ENCODE measurements around the gene OPRM1.

Gene OPRM1

GRCh38 chr6:154030646-154031045 is 8.4 kb upstream of the OPRM1 start:
- Histone ChIP-seq H3K36me3 (ENCODE audit: control insufficient read depth in 5 of 5, insufficient read depth in 5 of 5, low read length in 5 of 5) (no peaks in the 10 kb centered on the region), H3K9me3 (ENCODE audit: control insufficient read depth in 5 of 5, low read length in 5 of 5) (peaks cover 0 to 3% (median 0%) of the 10 kb centered on the region in 5 donors), H3K4me1 (ENCODE audit: control insufficient read depth in 5 of 5, insufficient read depth in 5 of 5, low read length in 5 of 5) (no peaks in the 10 kb centered on the region), H3K27ac (ENCODE audit: low read depth, low read length) (no peak overlapping the region), H3K9ac (ENCODE audit: low read length in 5 of 5) (no peak overlapping the region), H3K4me3 (ENCODE audit: low read depth in 1 of 5, low read length in 5 of 5) (no peak overlapping the region), H3K27me3 (ENCODE audit: control insufficient read depth in 5 of 5, insufficient read depth in 4 of 5, low read length in 5 of 5) (no peaks in the 10 kb centered on the region)

- Histone ChIP-seq H3K27me3 (ENCODE audit: control insufficient read depth in 5 of 5, insufficient read depth in 4 of 5, low read length in 5 of 5) (peaks cover 0 to 14% (median 9%) of the 10 kb centered on the region in 5 donors), H3K9ac (ENCODE audit: low read length in 5 of 5) (no peak overlapping the region), H3K36me3 (ENCODE audit: control insufficient read depth in 5 of 5, insufficient read depth in 5 of 5, low read length in 5 of 5) (no peaks in the 10 kb centered on the region), H3K27ac (ENCODE audit: low read depth, low read length) (no peak overlapping the region), H3K4me1 (ENCODE audit: control insufficient read depth in 5 of 5, insufficient read depth in 5 of 5, low read length in 5 of 5) (no peaks in the 10 kb centered on the region), H3K9me3 (ENCODE audit: control insufficient read depth in 5 of 5, low read length in 5 of 5) (peaks cover 0 to 5% (median 0%) of the 10 kb centered on the region in 5 donors), H3K4me3 (ENCODE audit: low read depth in 1 of 5, low read length in 5 of 5) (no peak overlapping the region)
Measured at GRCh38 chr6:154041001-154041400, 2.0 kb downstream of the OPRM1 start.

GRCh38 chr6:154053141-154053540 is 14.1 kb downstream of the OPRM1 start:
- Histone ChIP-seq H3K36me3 (ENCODE audit: control insufficient read depth in 5 of 5, insufficient read depth in 5 of 5, low read length in 5 of 5) (no peaks in the 10 kb centered on the region), H3K4me1 (ENCODE audit: control insufficient read depth in 5 of 5, insufficient read depth in 5 of 5, low read length in 5 of 5) (no peaks in the 10 kb centered on the region), H3K9me3 (ENCODE audit: control insufficient read depth in 5 of 5, low read length in 5 of 5) (peaks cover 0 to 3% (median 0%) of the 10 kb centered on the region in 5 donors), H3K27ac (ENCODE audit: low read depth, low read length) (no peak overlapping the region), H3K9ac (ENCODE audit: low read length in 5 of 5) (no peak overlapping the region), H3K4me3 (ENCODE audit: low read depth in 1 of 5, low read length in 5 of 5) (no peak overlapping the region), H3K27me3 (ENCODE audit: control insufficient read depth in 5 of 5, insufficient read depth in 4 of 5, low read length in 5 of 5) (no peaks in the 10 kb centered on the region)

GRCh38 chr6:154056536-154056935 is 17.5 kb downstream of the OPRM1 start:
- Histone ChIP-seq H3K9ac (ENCODE audit: low read length in 5 of 5) (no peak overlapping the region), H3K27me3 (ENCODE audit: control insufficient read depth in 5 of 5, insufficient read depth in 4 of 5, low read length in 5 of 5) (no peaks in the 10 kb centered on the region), H3K4me3 (ENCODE audit: low read depth in 1 of 5, low read length in 5 of 5) (no peak overlapping the region), H3K36me3 (ENCODE audit: control insufficient read depth in 5 of 5, insufficient read depth in 5 of 5, low read length in 5 of 5) (no peaks in the 10 kb centered on the region), H3K9me3 (ENCODE audit: control insufficient read depth in 5 of 5, low read length in 5 of 5) (peaks cover 0 to 4% (median 0%) of the 10 kb centered on the region in 5 donors), H3K4me1 (ENCODE audit: control insufficient read depth in 5 of 5, insufficient read depth in 5 of 5, low read length in 5 of 5) (no peaks in the 10 kb centered on the region), H3K27ac (ENCODE audit: low read depth, low read length) (no peak overlapping the region)

- H3K4me1 ChIP-seq (ENCODE audit: control insufficient read depth in 5 of 5, insufficient read depth in 5 of 5, low read length in 5 of 5) = peaks cover 0 to 1% (median 0%) of the 10 kb centered on the region in 5 donors
- H3K9me3 ChIP-seq (ENCODE audit: control insufficient read depth in 5 of 5, low read length in 5 of 5) = peaks cover 0 to 4% (median 0%) of the 10 kb centered on the region in 5 donors
- no peaks in the 10 kb centered on the region for H3K27me3 ChIP-seq (ENCODE audit: control insufficient read depth in 5 of 5, insufficient read depth in 4 of 5, low read length in 5 of 5)
- no peak overlapping the region for H3K27ac ChIP-seq (ENCODE audit: low read depth, low read length)
- no peaks in the 10 kb centered on the region for H3K36me3 ChIP-seq (ENCODE audit: control insufficient read depth in 5 of 5, insufficient read depth in 5 of 5, low read length in 5 of 5)
- H3K4me3 ChIP-seq (ENCODE audit: low read depth in 1 of 5, low read length in 5 of 5) = no peak overlapping the region
- no peak overlapping the region for H3K9ac ChIP-seq (ENCODE audit: low read length in 5 of 5)
Measured at GRCh38 chr6:154057098-154057497, 18.1 kb downstream of the OPRM1 start.

- H3K27ac ChIP-seq (ENCODE audit: low read depth, low read length) = no peak overlapping the region
- H3K27me3 ChIP-seq (ENCODE audit: control insufficient read depth in 5 of 5, insufficient read depth in 4 of 5, low read length in 5 of 5) = no peaks in the 10 kb centered on the region
- no peak overlapping the region for H3K4me3 ChIP-seq (ENCODE audit: low read depth in 1 of 5, low read length in 5 of 5)
- H3K4me1 ChIP-seq (ENCODE audit: control insufficient read depth in 5 of 5, insufficient read depth in 5 of 5, low read length in 5 of 5) = peaks cover 0 to 4% (median 0%) of the 10 kb centered on the region in 5 donors
- peaks cover 0 to 4% (median 0%) of the 10 kb centered on the region in 5 donors for H3K9me3 ChIP-seq (ENCODE audit: control insufficient read depth in 5 of 5, low read length in 5 of 5)
- H3K9ac ChIP-seq (ENCODE audit: low read length in 5 of 5) = no peak overlapping the region
- H3K36me3 ChIP-seq (ENCODE audit: control insufficient read depth in 5 of 5, insufficient read depth in 5 of 5, low read length in 5 of 5) = no peaks in the 10 kb centered on the region
Measured at GRCh38 chr6:154058963-154059680, 20.1 kb downstream of the OPRM1 start.

- no peak overlapping the region for H3K4me3 ChIP-seq (ENCODE audit: low read depth in 1 of 5, low read length in 5 of 5)
- no peak overlapping the region for H3K27ac ChIP-seq (ENCODE audit: low read depth, low read length)
- no peaks in the 10 kb centered on the region for H3K36me3 ChIP-seq (ENCODE audit: control insufficient read depth in 5 of 5, insufficient read depth in 5 of 5, low read length in 5 of 5)
- H3K9ac ChIP-seq (ENCODE audit: low read length in 5 of 5) = no peak overlapping the region
- H3K9me3 ChIP-seq (ENCODE audit: control insufficient read depth in 5 of 5, low read length in 5 of 5) = peaks cover 0 to 8% (median 1%) of the 10 kb centered on the region in 5 donors
- H3K4me1 ChIP-seq (ENCODE audit: control insufficient read depth in 5 of 5, insufficient read depth in 5 of 5, low read length in 5 of 5) = peaks cover 0 to 4% (median 0%) of the 10 kb centered on the region in 5 donors
- H3K27me3 ChIP-seq (ENCODE audit: control insufficient read depth in 5 of 5, insufficient read depth in 4 of 5, low read length in 5 of 5) = no peaks in the 10 kb centered on the region
Measured at GRCh38 chr6:154060076-154060475, 21.0 kb downstream of the OPRM1 start.

- Histone ChIP-seq H3K27ac (ENCODE audit: low read depth, low read length) (no peak overlapping the region), H3K4me3 (ENCODE audit: low read depth in 1 of 5, low read length in 5 of 5) (no peak overlapping the region), H3K4me1 (ENCODE audit: control insufficient read depth in 5 of 5, insufficient read depth in 5 of 5, low read length in 5 of 5) (no peaks in the 10 kb centered on the region), H3K36me3 (ENCODE audit: control insufficient read depth in 5 of 5, insufficient read depth in 5 of 5, low read length in 5 of 5) (no peaks in the 10 kb centered on the region), H3K9ac (ENCODE audit: low read length in 5 of 5) (no peak overlapping the region), H3K27me3 (ENCODE audit: control insufficient read depth in 5 of 5, insufficient read depth in 4 of 5, low read length in 5 of 5) (no peaks in the 10 kb centered on the region), H3K9me3 (ENCODE audit: control insufficient read depth in 5 of 5, low read length in 5 of 5) (peaks cover 0 to 5% (median 2%) of the 10 kb centered on the region in 5 donors)
Measured at GRCh38 chr6:154070041-154070440, 31.0 kb downstream of the OPRM1 start.

- Histone ChIP-seq H3K27ac (ENCODE audit: low read depth, low read length) (no peak overlapping the region), H3K27me3 (ENCODE audit: control insufficient read depth in 5 of 5, insufficient read depth in 4 of 5, low read length in 5 of 5) (no peaks in the 10 kb centered on the region), H3K4me3 (ENCODE audit: low read depth in 1 of 5, low read length in 5 of 5) (no peak overlapping the region), H3K4me1 (ENCODE audit: control insufficient read depth in 5 of 5, insufficient read depth in 5 of 5, low read length in 5 of 5) (no peaks in the 10 kb centered on the region), H3K36me3 (ENCODE audit: control insufficient read depth in 5 of 5, insufficient read depth in 5 of 5, low read length in 5 of 5) (no peaks in the 10 kb centered on the region), H3K9me3 (ENCODE audit: control insufficient read depth in 5 of 5, low read length in 5 of 5) (peaks cover 0 to 3% (median 0%) of the 10 kb centered on the region in 5 donors), H3K9ac (ENCODE audit: low read length in 5 of 5) (no peak overlapping the region)
Measured at GRCh38 chr6:154070657-154071056, 31.6 kb downstream of the OPRM1 start.

- Histone ChIP-seq H3K4me3 (ENCODE audit: low read depth in 1 of 5, low read length in 5 of 5) (no peak overlapping the region), H3K27ac (ENCODE audit: low read depth, low read length) (no peak overlapping the region), H3K27me3 (ENCODE audit: control insufficient read depth in 5 of 5, insufficient read depth in 4 of 5, low read length in 5 of 5) (no peaks in the 10 kb centered on the region), H3K9me3 (ENCODE audit: control insufficient read depth in 5 of 5, low read length in 5 of 5) (peaks cover 0 to 3% (median 0%) of the 10 kb centered on the region in 5 donors), H3K9ac (ENCODE audit: low read length in 5 of 5) (no peak overlapping the region), H3K4me1 (ENCODE audit: control insufficient read depth in 5 of 5, insufficient read depth in 5 of 5, low read length in 5 of 5) (no peaks in the 10 kb centered on the region), H3K36me3 (ENCODE audit: control insufficient read depth in 5 of 5, insufficient read depth in 5 of 5, low read length in 5 of 5) (no peaks in the 10 kb centered on the region)
Measured at GRCh38 chr6:154071236-154071635, 32.2 kb downstream of the OPRM1 start.
